ENCODE measurements around the gene PDE4D.

The PDE4D gene

DNA sequence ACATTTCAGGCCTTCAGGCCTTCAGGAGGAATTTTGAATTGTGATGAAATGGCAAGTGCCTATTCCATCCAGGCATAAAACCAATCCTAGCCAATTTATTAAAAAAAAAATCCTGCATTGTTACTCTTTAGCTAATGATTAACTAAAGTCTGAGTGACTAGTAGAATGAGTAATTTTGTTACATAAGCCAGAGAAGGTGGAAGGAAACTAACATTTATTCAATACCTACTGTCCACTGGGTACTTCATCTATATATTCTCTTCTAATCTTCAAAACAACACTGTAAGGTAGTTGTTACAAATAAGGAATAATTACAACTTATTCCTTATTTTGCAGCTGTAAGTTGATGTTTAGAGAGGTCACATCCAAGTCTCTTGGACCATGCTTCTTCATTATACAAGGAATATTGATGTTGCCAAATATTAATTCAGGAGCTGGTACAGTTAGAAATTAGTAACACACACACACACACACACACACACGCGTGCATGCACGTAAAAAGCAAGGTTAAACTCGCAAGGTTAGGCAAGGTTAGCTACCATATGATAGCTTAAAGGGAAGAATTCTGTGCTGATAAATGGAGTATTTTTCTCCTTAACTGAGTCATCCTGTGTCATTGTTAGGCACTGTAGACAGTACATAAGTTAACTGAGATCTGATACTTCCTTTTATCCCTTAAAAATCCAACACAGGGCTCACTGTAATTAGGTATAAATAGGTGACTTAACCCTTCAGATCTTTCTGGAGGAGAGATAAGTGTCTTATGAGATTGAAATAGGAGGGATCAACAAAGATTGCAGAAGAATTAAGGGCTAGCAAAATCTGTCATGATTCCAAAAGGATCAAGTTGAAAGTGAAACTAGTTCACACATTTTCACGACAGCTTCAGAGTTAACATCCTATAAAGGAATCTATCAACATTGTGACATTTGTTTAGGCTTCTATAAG is 596.9 kb downstream of the PDE4D start:
- peak; percentile 71 for DNase-seq (ENCODE audit: low read depth, low spot score)
- peak overlapping the region; percentile 21 for H3K4me3 ChIP-seq (ENCODE audit: low read depth, low read length)
- in situ Hi-C loops (cut with HindIII; ENCODE audit: low sequenced_read_pairs): no loop called here
- TF ChIP-seq, protein P1, sequence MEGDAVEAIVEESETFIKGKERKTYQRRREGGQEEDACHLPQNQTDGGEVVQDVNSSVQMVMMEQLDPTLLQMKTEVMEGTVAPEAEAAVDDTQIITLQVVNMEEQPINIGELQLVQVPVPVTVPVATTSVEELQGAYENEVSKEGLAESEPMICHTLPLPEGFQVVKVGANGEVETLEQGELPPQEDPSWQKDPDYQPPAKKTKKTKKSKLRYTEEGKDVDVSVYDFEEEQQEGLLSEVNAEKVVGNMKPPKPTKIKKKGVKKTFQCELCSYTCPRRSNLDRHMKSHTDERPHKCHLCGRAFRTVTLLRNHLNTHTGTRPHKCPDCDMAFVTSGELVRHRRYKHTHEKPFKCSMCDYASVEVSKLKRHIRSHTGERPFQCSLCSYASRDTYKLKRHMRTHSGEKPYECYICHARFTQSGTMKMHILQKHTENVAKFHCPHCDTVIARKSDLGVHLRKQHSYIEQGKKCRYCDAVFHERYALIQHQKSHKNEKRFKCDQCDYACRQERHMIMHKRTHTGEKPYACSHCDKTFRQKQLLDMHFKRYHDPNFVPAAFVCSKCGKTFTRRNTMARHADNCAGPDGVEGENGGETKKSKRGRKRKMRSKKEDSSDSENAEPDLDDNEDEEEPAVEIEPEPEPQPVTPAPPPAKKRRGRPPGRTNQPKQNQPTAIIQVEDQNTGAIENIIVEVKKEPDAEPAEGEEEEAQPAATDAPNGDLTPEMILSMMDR (IDR thresholded peaks at IDR 0.05; ENCODE audit: low read depth, low read length): no peak

DNA sequence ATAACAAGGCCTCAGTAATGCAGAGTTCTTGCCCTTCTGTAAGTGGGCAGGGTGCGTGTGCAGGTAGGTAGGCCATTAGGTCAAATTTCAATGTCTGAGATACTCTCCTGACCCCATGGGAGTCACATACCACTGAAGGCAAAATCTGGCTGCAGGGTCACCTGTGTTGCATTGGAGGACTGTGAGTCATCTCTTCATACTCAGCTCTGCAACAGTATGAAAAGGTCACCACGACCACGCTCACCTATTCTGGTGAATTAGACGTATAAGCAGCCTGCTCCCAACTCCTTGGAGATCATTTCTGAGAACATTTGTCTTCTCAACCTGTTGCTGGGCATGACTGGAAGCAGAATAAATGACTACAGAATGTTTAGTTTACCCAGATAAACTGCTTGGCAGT is 599.8 kb downstream of the PDE4D start:
- TF ChIP-seq, protein P1 (IDR thresholded peaks at IDR 0.05; ENCODE audit: low read depth, low read length): no peak
- H3K4me3 ChIP-seq (ENCODE audit: low read depth, low read length): no peak overlapping the region
- in situ Hi-C loops (cut with HindIII; ENCODE audit: low sequenced_read_pairs): no loop called here
- no peak for DNase-seq (ENCODE audit: low read depth, low spot score)

DNA sequence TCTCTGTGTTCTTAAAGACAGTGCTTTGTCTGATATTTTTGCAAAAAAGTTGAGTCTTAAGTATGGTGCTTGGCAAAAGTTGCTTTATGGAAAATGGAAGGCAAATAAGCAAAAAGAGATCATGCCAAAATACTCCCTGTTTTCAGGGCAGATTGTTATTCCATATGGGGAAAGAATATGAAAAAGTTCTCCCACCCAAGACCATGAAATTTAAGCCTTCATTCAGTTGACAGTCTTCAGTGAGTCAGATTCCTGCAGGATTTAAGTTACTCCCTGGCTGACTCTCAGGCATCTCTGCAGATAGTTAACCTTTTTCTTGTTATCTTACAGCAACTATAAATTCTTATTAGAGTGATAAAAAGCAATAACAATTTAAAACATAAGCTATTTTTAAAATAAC is 601.6 kb downstream of the PDE4D start:
- in situ Hi-C loops (cut with HindIII; ENCODE audit: low sequenced_read_pairs): no loop called here
- DNase-seq (ENCODE audit: low read depth, low spot score): no peak
- TF ChIP-seq, protein P1 (IDR thresholded peaks at IDR 0.05; ENCODE audit: low read depth, low read length): no peak
- H3K4me3 ChIP-seq (ENCODE audit: low read depth, low read length): no peak overlapping the region

DNA sequence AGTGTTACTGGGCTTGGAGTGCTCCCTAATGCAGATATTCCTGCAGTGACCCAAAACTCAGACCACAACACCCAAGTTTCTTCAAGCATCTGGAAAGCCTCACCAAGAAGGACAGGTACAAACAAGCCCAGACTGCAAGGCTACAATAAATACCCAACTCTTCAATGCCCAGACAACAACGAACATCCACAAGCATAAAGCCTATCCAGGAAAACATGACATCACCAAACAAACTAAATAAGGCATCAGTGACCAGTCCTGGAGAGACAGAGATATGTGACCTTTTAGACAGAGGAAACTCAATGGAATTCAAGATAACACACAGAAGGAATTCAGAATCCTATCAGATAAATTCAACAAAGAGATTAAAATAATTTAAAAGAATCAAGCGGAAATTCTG is 605.6 kb downstream of the PDE4D start:
- TF ChIP-seq, protein P1 (IDR thresholded peaks at IDR 0.05; ENCODE audit: low read depth, low read length): no peak
- DNase-seq (ENCODE audit: low read depth, low spot score): no peak
- in situ Hi-C loops (cut with HindIII; ENCODE audit: low sequenced_read_pairs): no loop called here
- no peak overlapping the region for H3K4me3 ChIP-seq (ENCODE audit: low read depth, low read length)

DNA sequence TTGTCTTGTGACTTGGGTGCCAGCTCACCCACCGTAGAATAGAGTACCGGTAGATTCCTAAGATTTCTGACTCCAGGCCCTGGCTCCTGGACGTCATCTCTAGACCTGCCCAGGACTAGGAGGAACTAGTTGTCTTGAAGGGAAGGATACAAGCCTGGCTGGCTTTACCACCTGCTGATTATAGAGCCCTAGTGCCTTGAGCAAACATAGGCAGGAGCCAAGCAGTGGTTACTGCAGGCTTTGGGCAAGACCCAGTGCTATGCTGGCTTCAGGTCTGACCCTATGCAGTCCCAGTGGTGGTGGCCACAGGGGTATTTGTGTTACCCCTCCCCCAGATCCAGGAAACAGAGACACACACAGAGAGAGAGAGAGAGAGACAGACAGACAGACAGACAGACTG is 606.2 kb downstream of the PDE4D start:
- H3K4me3 ChIP-seq (ENCODE audit: low read depth, low read length): no peak overlapping the region
- TF ChIP-seq, protein P1 (IDR thresholded peaks at IDR 0.05; ENCODE audit: low read depth, low read length): no peak
- in situ Hi-C loops (cut with HindIII; ENCODE audit: low sequenced_read_pairs): no loop called here
- no peak for DNase-seq (ENCODE audit: low read depth, low spot score)

DNA sequence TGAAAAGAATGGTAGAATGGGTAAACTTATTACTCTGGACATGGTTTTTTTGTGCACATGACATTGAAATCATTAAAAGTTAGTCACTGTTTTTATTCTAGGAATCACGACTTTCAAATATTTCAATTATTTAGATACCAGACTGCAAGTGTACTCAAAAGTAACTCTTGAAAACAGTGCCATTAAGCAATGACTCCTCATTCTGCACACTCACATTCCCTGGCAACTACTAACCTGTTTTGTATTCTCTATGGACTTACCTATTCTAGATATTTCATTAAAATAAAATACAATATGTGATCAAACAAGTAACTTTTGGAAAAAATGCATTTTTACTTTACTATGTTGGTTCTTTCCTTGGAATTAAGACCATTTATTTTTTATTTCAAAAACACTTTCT is 607.0 kb downstream of the PDE4D start:
- in situ Hi-C loops (cut with HindIII; ENCODE audit: low sequenced_read_pairs): no loop called here
- DNase-seq (ENCODE audit: low read depth, low spot score): no peak
- TF ChIP-seq, protein P1 (IDR thresholded peaks at IDR 0.05; ENCODE audit: low read depth, low read length): no peak
- no peak overlapping the region for H3K4me3 ChIP-seq (ENCODE audit: low read depth, low read length)

Data from astrocyte of the spinal cord (primary cell).